ENCODE measurements around the gene CDC40.
"Not testable (repeated sequence)": the region's sequence is repeated elsewhere in the genome, so short reads cannot be mapped to it uniquely, and the experiment has no call there.

Gene CDC40

DNA sequence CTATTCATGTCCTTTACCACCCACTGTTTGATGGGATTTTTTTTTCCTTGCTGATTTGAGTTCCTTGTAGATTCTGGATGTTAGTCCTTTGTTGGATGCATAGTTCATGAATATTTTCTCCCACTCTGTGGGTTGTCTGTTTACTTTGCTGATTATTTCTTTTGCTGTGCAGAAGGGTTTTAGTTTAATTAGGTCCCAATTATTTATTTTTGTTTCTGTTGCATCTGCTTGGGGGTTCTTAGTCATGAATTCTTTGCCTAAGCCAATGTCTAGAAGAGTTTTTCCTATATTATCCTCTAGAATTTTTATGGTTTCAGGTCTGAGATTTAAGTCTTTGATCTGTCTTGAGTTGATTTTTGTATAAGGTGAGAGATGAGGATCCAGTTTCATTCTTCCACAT lies 92.6 kb downstream of the CDC40 start:
- DNase-seq: not testable (repeated sequence)

GRCh38 chr6:110277100-110277665 lies 97.0 kb downstream of the CDC40 start:
- no peak for DNase-seq

Measured in KG1 (cell line).